H9 (cell line): ENCODE data around the gene TOGARAM1. TPM values are rescaled to one million over a fixed set of nuclear protein-coding genes. Genes with fewer than 3 reads are reported as not detected.
A peak's percentile ranks its signal among the peaks of the same experiment; 100 is the strongest.

ENCODE experiments used
- DNase-seq: peaks from one replicate; pipeline ENCODE4 v3.0.0-alpha.2; 2017
- H2AFZ ChIP-seq: one replicate; pipeline ENCODE4 v1.6.1; 2013; ENCODE audit warnings: mild to moderate bottlenecking, low read length, control low read depth, moderate library complexity
- H2AK5ac ChIP-seq: 2 replicates; pipeline ENCODE4 v1.6.1; 2013; ENCODE audit warnings: low read length, control low read depth, mixed read lengths; ENCODE audit not compliant: insufficient read length
- H2BK120ac ChIP-seq: one replicate; pipeline ENCODE4 v1.6.1; 2013; ENCODE audit warnings: low read depth, mild to moderate bottlenecking, low read length, control low read depth, inconsistent platforms; ENCODE audit not compliant: poor library complexity, severe bottlenecking
- H2BK12ac ChIP-seq: 2 replicates; pipeline ENCODE4 v1.6.1; 2013; ENCODE audit warnings: low read length, control low read depth, mixed read lengths, low read depth; ENCODE audit not compliant: insufficient read length
- H2BK15ac ChIP-seq: 2 replicates; pipeline ENCODE4 v1.6.1; 2013; ENCODE audit warnings: low read depth, low read length, control low read depth
- H2BK20ac ChIP-seq: one replicate; pipeline ENCODE4 v1.6.1; 2013; ENCODE audit warnings: low read depth, mild to moderate bottlenecking, low read length, control low read depth, inconsistent platforms; ENCODE audit not compliant: poor library complexity, severe bottlenecking
- H2BK5ac ChIP-seq: 2 replicates; pipeline ENCODE4 v1.6.1; 2013; ENCODE audit warnings: low read length, control low read depth, mixed read lengths; ENCODE audit not compliant: insufficient read length
- H3K14ac ChIP-seq: 2 replicates; pipeline ENCODE4 v1.6.1; 2013; ENCODE audit warnings: low read length, control low read depth; ENCODE audit not compliant: insufficient read depth
- H3K18ac ChIP-seq: 2 replicates; pipeline ENCODE4 v1.6.1; 2013; ENCODE audit warnings: low read depth, mild to moderate bottlenecking, mixed read lengths, low read length, control low read depth; ENCODE audit not compliant: insufficient read length
- H3K23ac ChIP-seq: 2 replicates; pipeline ENCODE4 v1.6.1; 2013; ENCODE audit warnings: low read length, control low read depth, mixed read lengths, low read depth; ENCODE audit not compliant: insufficient read length
- H3K23me2 ChIP-seq: 2 replicates; pipeline ENCODE4 v1.6.1; 2013; ENCODE audit warnings: low read depth, mild to moderate bottlenecking, mixed read lengths, low read length, control low read depth; ENCODE audit not compliant: insufficient read length, poor library complexity, severe bottlenecking
- H3K27ac ChIP-seq: 2 replicates; pipeline ENCODE4 v1.5.1; 2013; ENCODE audit warnings: low read length, control low read depth, mixed read lengths, low read depth; ENCODE audit not compliant: insufficient read length
- H3K27me3 ChIP-seq: 2 replicates; pipeline ENCODE4 v1.6.1; 2013; ENCODE audit warnings: low read length, control low read depth, inconsistent platforms; ENCODE audit not compliant: insufficient read depth
- H3K4ac ChIP-seq: 2 replicates; pipeline ENCODE4 v1.6.1; 2013; ENCODE audit warnings: low read depth, mild to moderate bottlenecking, control low read depth, inconsistent platforms, low read length, moderate library complexity
- H3K4me1 ChIP-seq: 2 replicates; pipeline ENCODE4 v1.6.1; 2013; ENCODE audit warnings: low read length, control low read depth, inconsistent platforms; ENCODE audit not compliant: insufficient read depth
- H3K4me2 ChIP-seq: 2 replicates; pipeline ENCODE4 v1.6.1; 2013; ENCODE audit warnings: low read length, control low read depth, mixed read lengths; ENCODE audit not compliant: insufficient read length, insufficient read depth
- H3K56ac ChIP-seq: 2 replicates; pipeline ENCODE4 v1.6.1; 2013; ENCODE audit warnings: low read depth, mild to moderate bottlenecking, mixed read lengths, low read length, control low read depth; ENCODE audit not compliant: insufficient read length
- H3K79me1 ChIP-seq: 2 replicates; pipeline ENCODE4 v1.6.1; 2013; ENCODE audit warnings: low read depth, mild to moderate bottlenecking, moderate library complexity, low read length, control low read depth, inconsistent platforms; ENCODE audit not compliant: insufficient read depth, poor library complexity, severe bottlenecking
- H3K79me2 ChIP-seq: 2 replicates; pipeline ENCODE4 v1.6.1; 2013; ENCODE audit warnings: low read length, control low read depth, inconsistent platforms; ENCODE audit not compliant: insufficient read depth
- H3K9ac ChIP-seq: 2 replicates; pipeline ENCODE4 v1.6.1; 2013; ENCODE audit warnings: low read length, control low read depth, mixed read lengths; ENCODE audit not compliant: insufficient read length; ENCODE audit errors: extremely low read depth
- H3K9me3 ChIP-seq: one replicate; pipeline ENCODE4 v1.6.1; 2013; ENCODE audit warnings: low read depth, low read length, inconsistent platforms; ENCODE audit not compliant: control insufficient read depth
- H3T11ph ChIP-seq: one replicate; pipeline ENCODE4 v1.6.1; 2013; ENCODE audit warnings: mild to moderate bottlenecking, low read length, control low read depth, inconsistent platforms
- H4K20me1 ChIP-seq: one replicate; pipeline ENCODE4 v1.6.1; 2013; ENCODE audit not compliant: control insufficient read depth, insufficient read length, insufficient read depth
- H4K5ac ChIP-seq: 2 replicates; pipeline ENCODE4 v1.6.1; 2013; ENCODE audit warnings: low read depth, mild to moderate bottlenecking, mixed read lengths, low read length, control low read depth; ENCODE audit not compliant: insufficient read length
- H4K8ac ChIP-seq: replicated peaks from 2 replicates; pipeline ENCODE4 v1.6.1; 2013; ENCODE audit warnings: low read length, control low read depth, mixed read lengths, low read depth; ENCODE audit not compliant: insufficient read length
- H4K91ac ChIP-seq: 2 replicates; pipeline ENCODE4 v1.6.1; 2013; ENCODE audit warnings: low read depth, mild to moderate bottlenecking, moderate library complexity, mixed read lengths, low read length, control low read depth; ENCODE audit not compliant: insufficient read length
- H3K27ac Mint-ChIP-seq, 3 experiments: 2 replicates in 2 of 3; 3 replicates in 1 of 3; pipeline ENCODE4 v1.8.0; 2020 to 2021; ENCODE audit warnings: mixed read lengths in 3 of 3, mild to moderate bottlenecking in 1 of 3, moderate library complexity in 1 of 3
- H3K27me3 Mint-ChIP-seq: 2 replicates; pipeline ENCODE4 v1.8.0; 2021; ENCODE audit warnings: low read depth, mild to moderate bottlenecking, moderate library complexity, mixed read lengths
- H3K36me3 Mint-ChIP-seq, 3 experiments: 2 replicates in 2 of 3; 3 replicates in 1 of 3; pipeline ENCODE4 v1.8.0; 2020 to 2021; ENCODE audit warnings: low read depth in 3 of 3, mixed read lengths in 3 of 3; ENCODE audit not compliant: insufficient read depth in 1 of 3
- H3K4me1 Mint-ChIP-seq, 2 experiments: 2 replicates each; pipeline ENCODE4 v1.8.0; 2020; ENCODE audit warnings: mixed read lengths in 2 of 2
- H3K4me3 Mint-ChIP-seq, 2 experiments: 2 replicates in 1 of 2; 3 replicates in 1 of 2; pipeline ENCODE4 v1.8.0; 2020 to 2021; ENCODE audit warnings: mild to moderate bottlenecking in 2 of 2, mixed read lengths in 2 of 2, moderate library complexity in 1 of 2
- H3K9me3 Mint-ChIP-seq, 2 experiments: 2 replicates in 1 of 2; 3 replicates in 1 of 2; pipeline ENCODE4 v1.8.0; 2020; ENCODE audit warnings: mild to moderate bottlenecking in 2 of 2, mixed read lengths in 2 of 2, moderate library complexity in 1 of 2
- CTCF ChIP-seq: fragments of 200-600 bp; sonication (generic); conservative IDR thresholded peaks from 3 replicates; pipeline ENCODE4 v1.8.0; 2021; ENCODE audit warnings: antibody characterized with exemption, mild to moderate bottlenecking
- WGBS: extraction: QIAGEN DNeasy Blood & Tissue Kit; methylation state at CpG from one replicate; pipeline ENCODE4 v1.1.7; 2013; ENCODE audit warnings: missing lambda C conversion rate, low lambda C conversion rate, mixed read lengths; ENCODE audit not compliant: insufficient read length; ENCODE audit errors: extremely low coverage; 5-methylcytosine and 5-hydroxymethylcytosine counted together
- total RNA-seq: library from RNA; stranded (reverse); gene quantifications from 2 replicates; pipeline ENCODE4 v1.2.1, GENCODE V29; 2021

TOGARAM1 gene
- total RNA-seq, 1 experiment from 2014 or later = 11.4 TPM

- no peak overlapping the region for H4K8ac ChIP-seq
- peaks cover 13 to 30% (median 21%) of the 10 kb centered on the region in 3 experiments; a peak in 6 of 7 replicates for H3K36me3 Mint-ChIP-seq
- H4K91ac ChIP-seq = no peak overlapping the region
- H2BK15ac ChIP-seq = no peak overlapping the region
- no peak overlapping the region for H3K9ac ChIP-seq
- H2AK5ac ChIP-seq = no peak overlapping the region
- no CpG with 5 or more reads among the region's 4 CpGs for WGBS
- H2BK12ac ChIP-seq = no peak overlapping the region
- H3K4me1 Mint-ChIP-seq = peaks cover 40 to 46% of the 10 kb centered on the region in 2 experiments
- H3K4ac ChIP-seq = no peak overlapping the region
- H3K18ac ChIP-seq = no peak overlapping the region
- peaks cover 0 to 4% of the 10 kb centered on the region in 2 experiments; a peak in 1 of 5 replicates for H3K9me3 Mint-ChIP-seq
- peaks cover 7% of the 10 kb centered on the region for H3K4me1 ChIP-seq
- no peaks in the 10 kb centered on the region for H4K20me1 ChIP-seq
- H3K27ac Mint-ChIP-seq = peak overlapping the region in 1 of 3 experiments; percentile 59; a peak in 1 of 7 replicates
- H2BK120ac ChIP-seq = no peak overlapping the region
- no peak overlapping the region for H2BK5ac ChIP-seq
- no peak overlapping the region for H3K27ac ChIP-seq
- H2BK20ac ChIP-seq = no peak overlapping the region
- H3K79me1 ChIP-seq = no peaks in the 10 kb centered on the region
- no peak for DNase-seq
- no peaks in the 10 kb centered on the region for H3K9me3 ChIP-seq
- peaks cover 22% of the 10 kb centered on the region for H3K23me2 ChIP-seq
- no peak overlapping the region for H3T11ph ChIP-seq
- H2AFZ ChIP-seq = no peak overlapping the region
- H3K56ac ChIP-seq = no peak overlapping the region
- H3K4me2 ChIP-seq = no peak overlapping the region
- H3K14ac ChIP-seq = no peak overlapping the region
- H3K79me2 ChIP-seq = peaks cover 18% of the 10 kb centered on the region; the same call in 1 of the 2 replicates
- peak overlapping the region; percentile 32 to 43 for H3K4me3 Mint-ChIP-seq
- TF ChIP-seq CTCF = no peak
- no peak overlapping the region for H3K23ac ChIP-seq
- H3K27me3 ChIP-seq = no peaks in the 10 kb centered on the region
- no peaks in the 10 kb centered on the region for H3K27me3 Mint-ChIP-seq
- H4K5ac ChIP-seq = no peak overlapping the region
Observed at GRCh38 chr14:44966601-44967336, 4.8 kb downstream of the TOGARAM1 start.
